H1 (cell line): ENCODE data around the gene ESRP2. TPM values are rescaled to one million over a fixed set of nuclear protein-coding genes. Genes with fewer than 3 reads are reported as not detected.

Experiments
- CTCF ChIA-PET: fragments of 300-600 bp; sonication (Branson Sonifier 250); formaldehyde crosslinking; loops from one replicate; lab custom pipeline; 2021; ENCODE audit not compliant: partially characterized antibody; lab: Charles Lee
- POLR2A ChIA-PET: fragments of 300-600 bp; sonication (Branson Sonifier 250); formaldehyde crosslinking; loops from one replicate; lab custom pipeline; 2021; ENCODE audit warnings: inconsistent platforms; ENCODE audit not compliant: partially characterized antibody; lab: Charles Lee
- DNase-seq, 2 experiments: peaks; one replicate each; pipeline versions ENCODE4 v3.0.0 to v3.0.0-alpha.2; 2010 to 2022; ENCODE audit warnings: low spot score in 2 of 2, low read depth in 1 of 2, mixed read lengths in 1 of 2
- FAIRE-seq: peaks from 2 replicates; lab custom pipeline; 2011; peaks lifted over from hg19 to GRCh38; lab: Jason Lieb, UNC
- H2AFZ ChIP-seq: 2 replicates; pipeline ENCODE4 v1.8.1; 2012; ENCODE audit warnings: low read length, inconsistent platforms
- H2AK5ac ChIP-seq: 2 replicates; pipeline ENCODE4 v1.6.1; 2013; ENCODE audit warnings: low read depth, low read length
- H2BK120ac ChIP-seq: replicated peaks from 2 replicates; pipeline ENCODE3; 2013; ENCODE audit warnings: low read depth, low read length, inconsistent platforms
- H2BK12ac ChIP-seq: 2 replicates; pipeline ENCODE4 v1.6.1; 2013; ENCODE audit warnings: low read depth, low read length
- H2BK15ac ChIP-seq: 2 replicates; pipeline ENCODE4 v1.6.1; 2013; ENCODE audit warnings: low read length
- H2BK20ac ChIP-seq: 2 replicates; pipeline ENCODE4 v1.6.1; 2013; ENCODE audit warnings: low read length
- H2BK5ac ChIP-seq: 2 replicates; pipeline ENCODE4 v1.6.1; 2013; ENCODE audit warnings: low read depth, low read length
- H3K14ac ChIP-seq: 2 replicates; pipeline ENCODE4 v1.6.1; 2013; ENCODE audit warnings: inconsistent platforms; ENCODE audit not compliant: insufficient read length
- H3K18ac ChIP-seq: 2 replicates; pipeline ENCODE4 v1.6.1; 2013; ENCODE audit warnings: low read length; ENCODE audit errors: extremely low read depth
- H3K23ac ChIP-seq: 2 replicates; pipeline ENCODE4 v1.6.1; 2013; ENCODE audit warnings: inconsistent platforms; ENCODE audit not compliant: insufficient read length
- H3K23me2 ChIP-seq: 2 replicates; pipeline ENCODE4 v1.6.1; 2013; ENCODE audit warnings: low read depth, low read length
- H3K27ac ChIP-seq: 2 replicates; pipeline ENCODE4 v1.6.1; 2011; ENCODE audit warnings: low read depth, low read length, inconsistent platforms
- H3K27me3 ChIP-seq, 4 experiments: replicated peaks in 1 of 4; 1 replicate in 1 of 4; 2 replicates in 3 of 4; pipeline versions ENCODE4 v1.6.1 to v1.8.1; 2011 to 2013; ENCODE audit warnings: low read length in 3 of 4, mild to moderate bottlenecking in 3 of 4, inconsistent platforms in 2 of 4, mixed read lengths in 2 of 4, moderate library complexity in 1 of 4; ENCODE audit not compliant: control insufficient read depth in 3 of 4, insufficient read depth in 3 of 4; ENCODE audit errors: extremely low read depth in 1 of 4
- H3K36me3 ChIP-seq, 4 experiments: 2 replicates each; pipeline versions ENCODE4 v1.6.1 to v1.8.1; 2011 to 2013; ENCODE audit warnings: mild to moderate bottlenecking in 4 of 4, low read length in 3 of 4, moderate library complexity in 2 of 4, control low read depth in 1 of 4, inconsistent platforms in 1 of 4; ENCODE audit not compliant: insufficient read depth in 4 of 4, control insufficient read depth in 2 of 4
- H3K4ac ChIP-seq: replicated peaks from 2 replicates; pipeline ENCODE3; 2013; ENCODE audit warnings: low read length, low read depth, mixed read lengths, inconsistent platforms; ENCODE audit not compliant: insufficient read length
- H3K4me1 ChIP-seq, 4 experiments: replicated peaks in 1 of 4; 1 replicate in 1 of 4; 2 replicates in 3 of 4; pipeline versions ENCODE4 v1.6.1 to v1.8.1; 2011 to 2013; ENCODE audit warnings: low read length in 3 of 4, inconsistent platforms in 2 of 4, mixed read lengths in 1 of 4; ENCODE audit not compliant: insufficient read depth in 4 of 4, control insufficient read depth in 3 of 4
- H3K4me2 ChIP-seq, 2 experiments: 2 replicates each; pipeline versions ENCODE4 v1.6.1 to v1.8.1; 2011 to 2013; ENCODE audit warnings: low read depth in 2 of 2, low read length in 2 of 2, control low read depth in 1 of 2, inconsistent platforms in 1 of 2, mild to moderate bottlenecking in 1 of 2; ENCODE audit not compliant: insufficient read depth in 1 of 2
- H3K4me3 ChIP-seq, 4 experiments: fragments of 200-600, 300-600 bp in 1 of 4; sonication (generic), shearing (Covaris generic), sonication (Bioruptor Twin) in 1 of 4; 2 replicates each; pipeline versions ENCODE4 v1.5.1 to v1.8.1; 2011 to 2016; ENCODE audit warnings: low read length in 4 of 4, low read depth in 3 of 4, control low read depth in 2 of 4, inconsistent platforms in 2 of 4, mild to moderate bottlenecking in 2 of 4, mixed read lengths in 1 of 4, moderate library complexity in 1 of 4; ENCODE audit not compliant: insufficient read depth in 2 of 4; ENCODE audit errors: extremely low read depth in 1 of 4
- H3K56ac ChIP-seq: replicated peaks from 2 replicates; pipeline ENCODE3; 2013; ENCODE audit warnings: low read depth, mild to moderate bottlenecking, mixed read lengths, low read length, inconsistent platforms; ENCODE audit not compliant: insufficient read length
- H3K79me1 ChIP-seq: 2 replicates; pipeline ENCODE4 v1.6.1; 2013; ENCODE audit warnings: low read depth, low read length, control low read depth
- H3K79me2 ChIP-seq, 2 experiments: 2 replicates each; pipeline versions ENCODE4 v1.6.1 to v1.8.1; 2012 to 2013; ENCODE audit warnings: low read length in 2 of 2, mild to moderate bottlenecking in 2 of 2, inconsistent platforms in 1 of 2; ENCODE audit not compliant: insufficient read depth in 2 of 2, control insufficient read depth in 1 of 2
- H3K9ac ChIP-seq, 4 experiments: replicated peaks in 1 of 4; 1 replicate in 1 of 4; 2 replicates in 3 of 4; pipeline versions ENCODE4 v1.6.1 to v1.8.1; 2011 to 2013; ENCODE audit warnings: low read depth in 3 of 4, low read length in 3 of 4, control low read depth in 2 of 4, mild to moderate bottlenecking in 2 of 4, moderate library complexity in 2 of 4, inconsistent platforms in 1 of 4; ENCODE audit errors: extremely low read depth in 1 of 4
- H3K9me3 ChIP-seq, 2 experiments: 2 replicates each; pipeline versions ENCODE4 v1.6.1 to v1.8.1; 2012 to 2013; ENCODE audit warnings: mild to moderate bottlenecking in 2 of 2, moderate library complexity in 2 of 2, control low read depth in 1 of 2, inconsistent platforms in 1 of 2, low read depth in 1 of 2, low read length in 1 of 2, mixed read lengths in 1 of 2; ENCODE audit not compliant: insufficient read depth in 2 of 2
- H4K20me1 ChIP-seq, 2 experiments: replicated peaks in 1 of 2; 2 replicates each; pipeline versions ENCODE3 to v1.8.1; 2011 to 2013; ENCODE audit warnings: inconsistent platforms in 2 of 2, low read length in 2 of 2, mild to moderate bottlenecking in 1 of 2; ENCODE audit not compliant: insufficient read depth in 2 of 2, control insufficient read depth in 1 of 2
- H4K5ac ChIP-seq: 2 replicates; pipeline ENCODE4 v1.6.1; 2013; ENCODE audit warnings: low read length, low read depth, mixed read lengths, inconsistent platforms; ENCODE audit not compliant: insufficient read length
- H4K8ac ChIP-seq: 2 replicates; pipeline ENCODE4 v1.8.0; 2013; ENCODE audit warnings: mild to moderate bottlenecking, moderate library complexity, low read length, inconsistent platforms; ENCODE audit not compliant: insufficient read depth; ENCODE audit errors: extremely low read depth
- H4K91ac ChIP-seq: replicated peaks from 2 replicates; pipeline ENCODE3; 2013; ENCODE audit warnings: low read length, mixed read lengths, inconsistent platforms; ENCODE audit not compliant: insufficient read length
- BACH1 ChIP-seq: IDR thresholded peaks from 2 replicates; pipeline ENCODE4 v1.6.1; 2012; ENCODE audit warnings: low read length, improper control_type of control experiment
- BRCA1 ChIP-seq: IDR thresholded peaks from 2 replicates; pipeline ENCODE4 v1.6.1; 2012; ENCODE audit warnings: low read depth, low read length, improper control_type of control experiment
- EGR1 ChIP-seq: IDR thresholded peaks from 2 replicates; pipeline ENCODE4 v1.6.1; 2011; ENCODE audit warnings: low read depth, low read length, borderline replicate concordance
- EZH2 ChIP-seq: fragments of 200-600 bp; sonication (generic); IDR thresholded peaks from 2 replicates; pipeline ENCODE4 v1.7.1; 2012; ENCODE audit warnings: low read depth, mild to moderate bottlenecking, moderate library complexity, low read length, inconsistent platforms; ENCODE audit not compliant: severe bottlenecking
- KDM4A ChIP-seq: IDR thresholded peaks from one replicate; pipeline ENCODE4 v1.7.1; 2012; ENCODE audit warnings: low read depth, mild to moderate bottlenecking, moderate library complexity, low read length, inconsistent platforms; ENCODE audit not compliant: severe bottlenecking
- PHF8 ChIP-seq: fragments of 200-600 bp; sonication (generic); conservative IDR thresholded peaks from 2 replicates; pipeline ENCODE4 v1.7.1; 2012; ENCODE audit warnings: low read depth, mild to moderate bottlenecking, inconsistent platforms, low read length, moderate library complexity
- SP1 ChIP-seq: IDR thresholded peaks from 2 replicates; pipeline ENCODE4 v1.6.1; 2011; ENCODE audit warnings: low read depth, low read length
- SP2 ChIP-seq: IDR thresholded peaks from 2 replicates; pipeline ENCODE4 v1.6.1; 2012; ENCODE audit warnings: mild to moderate bottlenecking, low read length, inconsistent platforms
- SRF ChIP-seq: IDR thresholded peaks from 2 replicates; pipeline ENCODE4 v1.6.1; 2011; ENCODE audit warnings: mild to moderate bottlenecking, low read depth, low read length, moderate library complexity
- TCF12 ChIP-seq: IDR thresholded peaks from 2 replicates; pipeline ENCODE4 v1.6.1; 2011; ENCODE audit warnings: low read depth, mild to moderate bottlenecking, low read length
- whole genome bisulfite sequencing, 2 experiments: shearing (Covaris generic) in 1 of 2; methylation state at CpG; one replicate each; pipeline versions ENCODE4 v1.1.6 to v1.1.7; 2013 to 2015; ENCODE audit warnings: low lambda C conversion rate in 2 of 2, mixed read lengths in 2 of 2, inconsistent platforms in 1 of 2, low coverage in 1 of 2, missing lambda C conversion rate in 1 of 2; ENCODE audit not compliant: insufficient replicate concordance in 2 of 2, insufficient coverage in 1 of 2, insufficient read length in 1 of 2; ENCODE audit errors: extremely low coverage in 1 of 2, missing lambda C conversion rate in 1 of 2; 5-methylcytosine and 5-hydroxymethylcytosine counted together
- polyA plus RNA-seq, 7 experiments: library from polyadenylated mRNA; depleted of rRNA in 3 of 7; stranded (reverse) in 5 of 7; unstranded in 2 of 7; fragments of >200 nt in 5 of 7; fragments of 200-250 nt in 2 of 7; gene quantifications; 1 replicate in 5 of 7; 2 replicates in 1 of 7; 4 replicates in 1 of 7; pipeline versions ENCODE4 v1.2.1 to v1.2.3, GENCODE V29; 2011 to 2013; ENCODE audit warnings: missing spikeins in 2 of 7, mixed read lengths in 2 of 7
- total RNA-seq: library from RNA; stranded (reverse); fragmentation: NEBNext Ultra II Directional; extraction: Animal tissue kit (Norgen Biotek cat#: 25700); gene quantifications from 2 replicates; pipeline ENCODE4 v1.2.1, GENCODE V29; 2021

Gene ESRP2
- total and polyA plus RNA-seq, 2 of the 8 experiments (the other 6 are each of a cell fraction or from before 2014, with no cell fraction given), result 35.1 to 45.8 TPM

- Histone ChIP-seq H4K91ac (no peak overlapping the region), H2BK120ac (no peak overlapping the region), H3K9ac (no peak overlapping the region), H3K79me1 (no peaks in the 10 kb centered on the region; the same call in 1 of the 2 replicates), H2BK15ac (no peak overlapping the region), H4K5ac (no peak overlapping the region), H3K9me3 (no peaks in the 10 kb centered on the region), H3K23me2 (no peaks in the 10 kb centered on the region), H3K4ac (no peak overlapping the region), H3K23ac (no peak overlapping the region), H3K27me3 (no peaks in the 10 kb centered on the region), H3K79me2 (no peaks in the 10 kb centered on the region), H2BK20ac (no peak overlapping the region), H3K18ac (no peak overlapping the region), H2BK5ac (no peak overlapping the region), H3K4me3 (no peak overlapping the region), H4K20me1 (no peaks in the 10 kb centered on the region), H2BK12ac (no peak overlapping the region), H3K27ac (no peak overlapping the region), H3K14ac (no peak overlapping the region), H3K4me1 (no peaks in the 10 kb centered on the region), H2AK5ac (no peak overlapping the region), H4K8ac (no peak overlapping the region), H3K4me2 (no peak overlapping the region), H3K36me3 (no peaks in the 10 kb centered on the region), H2AFZ (no peak overlapping the region), H3K56ac (no peak overlapping the region)
- CTCF ChIA-PET, result interaction anchor here (0.6 to 6.2 kb wide), 10 partner anchors 9 to 103 kb away, joined by 3 to 108 read pairs (median 4); partner anchors contain the start of gene SLC7A6
- POLR2A ChIA-PET, result interaction anchor here (1.3 to 1.6 kb wide), 3 partner anchors 16 to 59 kb away, joined by 3 to 6 read pairs (median 4); partner anchors contain the start of genes ESRP2, PRMT7 and SLC7A6OS
- WGBS, 2 experiments, result 95% methylated on average over 5 of the region's 5 CpGs; no CpG with 5 or more reads in 1 of the 2 experiments
- TF ChIP-seq SP2 (no peak), TCF12 (no peak), SRF (no peak), EGR1 (no peak), SP1 (no peak), BACH1 (no peak), PHF8 (no peak), KDM4A (no peak), BRCA1 (no peak), EZH2 (no peak)
- FAIRE-seq (no peak), DNase-seq (no peak)
These were observed 16.5 kb upstream of the ESRP2 start for GRCh38 chr16:68252383-68252782.
